Measurements from ENCODE around the gene SLC4A1AP.

- no peak for TF ChIP-seq CTCF (IDR thresholded peaks at IDR 0.05; ENCODE audit: poor library complexity, severe bottlenecking)
- TF ChIP-seq TAF1 (IDR thresholded peaks at IDR 0.05; ENCODE audit: low read depth), result no peak
- no peak for TF ChIP-seq POLR2AphosphoS5 (IDR thresholded peaks at IDR 0.05)
- no peak for TF ChIP-seq REST (IDR thresholded peaks at IDR 0.05; ENCODE audit: borderline replicate concordance)
- no peak for TF ChIP-seq EZH2 (IDR thresholded peaks at IDR 0.05; ENCODE audit: borderline replicate concordance, insufficient read depth, low read length, poor library complexity, severe bottlenecking)
- no peak for TF ChIP-seq EP300 (conservative IDR thresholded peaks at IDR 0.05; ENCODE audit: poor library complexity, severe bottlenecking)
Measured at GRCh38 chr2:27735263-27735904, 71.7 kb downstream of the SLC4A1AP start.

Data from neural cell (in vitro differentiated cells).